Fibroblast of skin of scalp (primary cell): Measurements from ENCODE around the gene PDIA6.

Source experiments
- DNase-seq: peaks from one replicate; pipeline ENCODE4 v3.0.0-alpha.2; 2013

PDIA6 gene

DNA sequence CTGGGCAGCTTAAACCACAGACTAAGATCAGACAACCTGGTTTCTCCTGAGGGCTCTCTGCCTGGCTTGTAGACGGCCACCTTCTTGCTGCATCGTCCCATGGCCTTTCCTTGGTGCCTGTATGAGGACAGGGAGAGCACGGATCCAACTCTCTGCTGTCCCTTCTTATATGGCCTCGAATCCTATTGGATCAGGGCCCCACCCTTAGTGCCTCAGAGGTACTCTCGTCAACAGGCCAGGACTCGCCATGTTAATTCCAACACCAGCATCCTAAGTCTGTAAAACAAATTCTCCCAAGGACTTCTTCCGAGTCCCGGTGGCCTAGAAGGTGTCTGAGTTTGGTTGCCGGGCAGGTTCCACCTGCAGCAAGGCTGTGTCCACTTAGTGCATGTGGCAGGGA, 51.0 kb downstream of the PDIA6 start:
- no peak for DNase-seq

DNA sequence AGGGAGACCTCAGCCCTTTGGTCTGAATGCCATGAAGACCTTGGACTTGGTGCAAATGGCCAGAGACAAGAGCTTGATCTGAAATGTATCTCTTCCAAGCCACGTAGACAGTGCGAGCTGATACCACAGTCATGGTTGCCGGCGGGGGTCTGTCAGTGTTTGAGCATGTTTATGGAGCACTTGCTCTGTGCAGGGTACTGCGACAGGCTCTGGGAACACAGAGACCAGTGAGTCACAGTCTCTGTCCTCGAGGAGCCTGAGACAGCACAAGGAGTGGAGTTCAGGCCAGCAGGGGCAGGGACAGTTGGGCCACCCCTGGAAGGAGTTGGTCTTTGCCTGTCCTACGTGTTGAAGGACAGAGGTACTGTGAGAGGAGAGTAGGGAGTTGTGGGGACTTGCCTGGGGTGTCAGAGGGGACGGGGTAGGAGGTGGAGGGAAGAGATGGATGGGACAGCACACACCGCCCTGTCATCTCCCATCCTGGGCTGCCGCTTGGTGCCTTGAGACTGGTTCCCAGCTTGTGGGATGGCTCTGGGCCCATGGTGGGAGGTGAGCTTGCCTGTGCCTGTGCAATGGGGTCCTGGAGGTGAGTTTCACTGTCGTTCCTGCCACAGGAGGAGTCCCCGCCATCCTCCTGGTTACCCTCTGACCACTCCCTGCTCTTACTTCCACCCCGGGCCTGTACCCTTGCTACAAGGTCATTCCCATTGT, 51.6 kb downstream of the PDIA6 start:
- no peak for DNase-seq

DNA sequence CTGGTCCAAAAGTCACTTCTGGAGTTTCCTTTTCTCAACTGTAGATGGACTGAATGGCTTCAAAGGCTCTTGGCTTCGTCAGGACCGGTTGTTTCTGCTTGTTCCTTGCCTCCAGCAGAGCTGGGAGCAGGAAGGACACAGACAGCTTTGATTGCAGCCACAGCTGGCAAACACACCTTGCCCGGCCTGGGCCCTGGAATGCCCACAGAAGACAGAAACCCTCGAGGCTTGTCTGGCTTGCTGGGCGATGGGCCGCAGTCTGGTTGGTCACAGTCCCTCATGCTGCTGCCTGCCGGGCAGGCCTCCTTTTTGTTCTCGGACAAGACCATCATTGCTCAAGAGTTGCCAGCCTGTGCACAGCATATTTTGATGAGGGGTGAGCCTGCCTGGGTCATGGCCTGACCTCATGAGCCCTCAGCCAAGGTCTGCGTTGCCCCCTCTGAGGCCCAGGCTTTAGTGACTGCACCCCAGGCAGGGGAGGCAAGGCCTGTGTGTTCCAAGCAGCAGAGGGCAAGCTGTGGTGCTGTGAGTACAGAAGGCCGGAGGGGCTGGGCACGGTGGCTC, 53.4 kb downstream of the PDIA6 start:
- DNase-seq, result no peak

DNA sequence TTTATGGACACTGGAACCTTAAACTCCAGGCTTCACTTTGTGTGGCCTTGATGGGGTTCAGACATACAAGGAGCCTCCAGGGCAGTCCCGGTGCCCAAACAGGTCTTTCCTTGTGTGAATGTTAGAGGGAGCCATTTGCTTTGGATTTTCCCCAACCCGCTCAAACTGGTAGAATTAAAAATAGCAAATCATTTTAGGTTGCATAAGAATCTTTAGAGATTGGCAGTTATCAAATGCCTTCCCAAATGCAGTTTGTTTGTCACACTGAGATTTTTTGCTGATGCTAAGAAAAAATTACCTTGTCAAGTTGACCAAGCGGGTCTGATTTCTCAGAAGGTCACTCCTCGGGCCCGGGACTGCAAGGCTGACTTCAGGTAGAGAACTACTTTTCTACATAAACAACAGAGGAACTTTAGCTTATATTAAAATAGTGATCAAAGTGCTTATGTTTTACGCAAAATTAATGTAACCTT, 54.7 kb downstream of the PDIA6 start:
- DNase-seq, result no peak

DNA sequence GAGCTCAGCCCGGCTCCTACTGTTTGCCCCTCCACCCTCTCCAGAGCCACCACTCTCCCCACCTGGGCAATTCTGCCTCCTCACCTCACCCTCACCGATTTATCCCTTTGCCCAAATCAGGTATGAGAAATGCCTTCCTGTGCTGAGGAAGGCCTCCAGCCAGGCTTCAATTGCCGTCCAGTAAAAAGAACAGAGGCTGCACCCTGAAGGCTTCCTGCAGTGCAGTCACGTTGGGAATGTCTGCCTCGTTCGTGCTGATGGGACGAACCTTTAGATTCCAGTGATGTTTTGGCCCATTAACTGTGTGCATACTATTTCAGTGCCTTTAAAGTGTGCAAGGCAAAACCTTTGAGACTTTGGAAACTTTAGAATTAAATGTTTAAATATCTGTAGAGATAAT, 57.0 kb downstream of the PDIA6 start:
- DNase-seq, result no peak

DNA sequence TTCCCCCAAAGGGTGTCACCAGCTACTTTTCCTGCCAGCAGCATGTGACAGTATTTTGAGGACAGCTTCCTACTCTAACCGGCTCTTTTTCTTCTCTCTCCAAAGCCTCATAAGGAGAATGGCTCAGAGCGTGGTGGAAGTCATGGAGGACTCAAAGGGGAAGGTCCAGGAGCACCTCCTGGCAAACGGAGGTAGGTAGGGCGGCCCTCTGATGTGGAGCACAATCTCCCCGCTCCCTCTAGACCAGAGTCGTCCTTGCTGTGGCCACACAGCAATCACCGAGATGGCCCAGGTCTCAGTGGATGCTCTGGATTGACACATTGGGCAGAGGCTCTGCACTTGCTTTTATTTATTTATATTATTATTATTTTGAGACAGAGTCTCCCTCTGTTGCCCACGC, 58.7 kb downstream of the PDIA6 start:
- no peak for DNase-seq

DNA sequence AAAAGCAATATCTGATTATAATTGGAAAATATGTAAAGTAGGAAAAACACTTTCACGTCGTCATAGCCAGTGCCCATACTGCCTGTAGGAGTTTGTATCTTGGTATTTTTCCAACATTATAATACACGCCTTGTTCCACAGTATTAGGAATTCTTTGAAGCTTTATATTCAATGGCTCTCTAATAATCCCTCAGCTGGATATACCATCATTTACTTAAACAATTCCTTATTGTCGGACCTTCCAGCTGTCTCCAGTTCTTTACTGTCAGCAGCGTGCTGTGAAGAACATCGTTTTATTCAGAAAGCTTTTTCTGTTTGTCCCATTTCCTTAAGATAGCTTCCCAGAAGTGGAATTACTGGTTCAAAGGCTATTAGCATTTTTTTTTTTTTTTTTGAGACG, 59.4 kb downstream of the PDIA6 start:
- DNase-seq, result no peak

DNA sequence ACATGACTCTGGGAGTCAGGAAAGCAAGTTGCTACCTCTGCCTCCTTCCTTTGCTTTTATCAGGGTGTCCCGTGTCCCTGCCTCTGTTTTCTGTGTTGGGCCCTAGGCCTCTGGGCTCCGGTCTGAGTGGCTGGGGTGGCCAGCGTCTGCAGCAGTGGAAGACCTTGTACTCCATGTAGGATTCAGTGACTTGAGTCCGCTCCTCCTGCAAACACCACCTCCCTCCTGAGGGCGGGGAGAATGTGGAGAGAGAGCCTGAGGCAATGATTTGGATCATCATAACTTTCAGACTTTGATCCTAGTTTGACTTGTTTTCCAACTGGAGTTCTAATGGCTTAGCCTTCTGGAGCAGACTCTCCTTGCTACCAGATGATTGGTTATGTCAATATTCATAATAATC, 60.3 kb downstream of the PDIA6 start:
- DNase-seq, result no peak

DNA sequence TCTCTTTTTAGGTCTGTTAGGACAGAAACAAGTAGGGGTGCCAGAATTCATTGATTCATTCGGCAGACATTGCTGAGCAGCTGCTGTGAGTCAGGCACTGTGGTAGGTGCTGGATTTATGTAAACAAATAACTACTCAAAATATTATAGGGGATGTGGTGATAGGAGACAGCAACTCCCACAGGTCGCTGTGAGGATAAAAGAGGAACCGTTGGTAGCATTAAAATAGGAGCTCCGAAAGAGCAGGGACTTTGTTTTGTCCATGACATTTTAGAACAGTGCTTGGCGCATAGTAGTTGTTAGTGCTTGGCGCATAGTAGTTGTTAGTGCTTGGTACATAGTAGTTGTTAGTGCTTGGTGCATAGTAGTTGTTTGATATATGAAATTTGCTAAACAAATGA, 62.0 kb downstream of the PDIA6 start:
- DNase-seq, result no peak

DNA sequence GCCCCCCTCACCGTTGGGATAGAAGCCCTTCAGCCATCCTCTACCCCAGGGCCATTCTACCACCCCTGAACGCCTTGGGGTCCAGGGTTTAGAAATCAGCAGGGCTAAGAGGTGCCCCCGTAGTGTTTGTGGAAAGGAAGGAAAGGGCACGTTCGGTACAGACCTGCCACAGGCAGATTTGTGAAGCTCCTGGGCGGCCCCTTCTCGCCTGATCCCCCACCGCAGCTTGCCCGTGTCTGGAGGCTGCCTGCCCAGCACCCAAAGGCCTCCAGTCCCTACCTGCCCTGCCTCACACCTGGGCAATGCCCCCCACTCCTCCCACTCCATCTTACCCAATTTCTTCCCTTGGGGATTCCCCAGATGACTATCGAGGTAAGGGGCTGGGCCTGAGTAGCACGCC, 69.9 kb downstream of the PDIA6 start:
- DNase-seq, result no peak

DNA sequence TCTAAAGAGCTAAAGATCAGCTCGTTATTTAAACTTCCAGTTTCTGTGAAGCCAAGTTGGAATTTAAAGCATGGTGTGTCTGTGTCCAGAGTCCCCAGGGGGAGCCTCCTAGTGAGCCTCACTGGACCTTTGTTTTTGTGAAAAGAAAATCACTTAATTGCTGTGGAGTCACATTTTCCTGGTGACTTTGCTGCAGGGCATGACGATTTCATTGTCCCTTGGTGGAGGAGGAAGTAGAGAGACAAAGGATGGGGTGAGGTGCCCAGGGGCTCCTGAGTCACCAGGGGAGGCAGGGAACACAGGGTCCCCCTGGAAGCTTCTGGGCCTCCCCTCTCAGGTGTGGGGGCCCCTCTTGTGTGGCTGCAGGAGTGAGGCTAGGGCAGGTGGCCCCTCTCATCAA, 71.4 kb downstream of the PDIA6 start:
- no peak for DNase-seq

DNA sequence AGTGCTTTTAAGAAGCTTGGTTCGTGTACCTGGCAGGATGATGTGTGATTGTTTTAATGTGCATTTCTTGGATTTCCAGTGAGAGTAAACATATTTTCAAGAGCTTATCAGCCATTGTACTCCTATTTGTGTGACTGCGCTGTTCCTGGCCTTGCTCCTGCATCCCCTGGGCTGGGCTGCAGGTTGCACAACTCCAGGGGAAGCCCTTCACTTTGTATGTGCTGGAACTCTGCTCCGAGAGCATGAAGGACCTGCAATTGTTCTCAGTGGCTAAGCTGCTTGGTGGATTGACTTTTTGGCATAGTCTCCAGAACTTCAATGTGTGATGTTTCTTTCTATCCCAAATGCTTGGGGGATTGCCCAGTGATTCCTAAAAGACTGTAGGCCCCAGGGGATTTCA, 72.4 kb downstream of the PDIA6 start:
- no peak for DNase-seq

DNA sequence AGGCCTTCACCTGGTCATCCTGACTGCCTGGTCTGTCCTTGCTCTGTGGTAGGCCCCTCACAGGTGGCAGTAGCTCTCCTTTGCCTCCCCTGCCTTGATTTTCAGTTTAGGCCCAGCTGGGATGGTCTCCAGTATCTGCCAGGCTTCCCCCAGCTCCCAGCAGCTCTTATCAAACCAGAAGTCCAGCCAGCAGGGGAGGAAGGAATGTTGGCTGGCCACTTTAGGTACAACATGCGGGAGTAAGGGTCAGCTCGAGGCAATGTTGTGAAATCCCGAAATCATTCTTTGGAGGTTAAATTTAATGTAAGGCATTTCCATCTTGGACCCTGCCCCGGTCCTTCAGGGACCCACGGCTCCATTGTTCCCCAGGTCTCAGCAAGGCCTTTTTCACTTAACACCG, 74.4 kb downstream of the PDIA6 start:
- no peak for DNase-seq

DNA sequence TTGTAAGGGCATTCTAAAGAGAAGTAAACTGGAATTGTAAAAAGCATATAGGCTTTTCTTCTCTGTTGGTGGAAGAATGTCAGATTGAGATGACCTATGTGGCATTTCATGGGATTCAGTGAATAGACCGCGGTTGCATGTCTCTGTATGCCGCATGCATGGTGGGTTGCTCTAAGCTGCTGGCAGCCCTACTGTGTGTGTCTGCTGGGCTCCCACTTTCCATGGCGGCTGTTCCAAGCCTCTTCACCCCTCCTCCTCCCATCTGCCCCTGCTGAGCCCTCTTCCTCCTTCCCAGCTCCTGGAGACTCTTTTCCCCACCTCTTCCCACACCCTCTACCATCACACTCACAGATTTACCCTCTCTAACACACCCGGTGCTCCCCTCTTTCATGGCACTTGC, 78.6 kb downstream of the PDIA6 start:
- DNase-seq, result no peak

DNA sequence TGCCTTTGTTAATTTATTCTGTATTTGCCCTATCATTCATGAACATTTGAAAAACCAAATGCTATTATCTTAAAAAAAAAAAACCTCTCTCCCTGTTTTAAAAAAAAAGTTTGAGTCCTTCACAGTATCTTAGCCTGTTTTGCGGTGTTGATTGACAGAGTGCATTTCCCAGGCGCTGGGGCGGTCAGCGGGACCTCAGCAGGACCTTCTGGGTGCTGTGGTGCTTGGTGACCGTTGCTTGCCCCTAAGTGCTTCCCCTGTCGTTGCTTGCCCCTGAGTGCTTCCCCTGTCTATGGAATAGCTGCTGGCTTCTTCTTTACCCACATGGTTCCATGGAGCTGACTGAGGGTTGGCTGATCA, 79.0 kb downstream of the PDIA6 start:
- DNase-seq, result no peak
